ENCODE measurements around the gene PLEKHA8.

DNA sequence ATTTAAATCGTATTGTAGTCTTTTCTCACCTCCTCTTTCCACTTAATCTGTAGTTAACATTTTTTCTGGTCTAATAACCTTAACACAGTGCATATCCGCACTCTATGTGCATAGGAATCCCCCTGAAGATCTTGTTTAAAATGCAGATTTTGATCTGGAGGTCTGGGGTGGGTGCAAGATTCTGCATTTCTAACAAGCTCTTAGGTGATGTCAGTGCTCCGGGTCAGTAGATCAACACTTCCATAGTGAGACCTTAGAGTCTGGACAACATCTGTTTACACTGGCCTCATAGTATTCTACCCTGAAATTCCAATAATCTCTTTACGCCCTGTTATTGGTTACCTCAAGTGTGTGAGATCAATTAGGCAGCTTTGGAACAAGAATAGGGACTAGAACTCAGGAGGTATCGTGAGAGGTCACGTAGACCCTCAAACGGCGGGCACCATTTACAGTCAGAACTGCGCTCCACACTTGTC lies 434 bp upstream of the PLEKHA8 start:
- TF ChIP-seq, protein P1, sequence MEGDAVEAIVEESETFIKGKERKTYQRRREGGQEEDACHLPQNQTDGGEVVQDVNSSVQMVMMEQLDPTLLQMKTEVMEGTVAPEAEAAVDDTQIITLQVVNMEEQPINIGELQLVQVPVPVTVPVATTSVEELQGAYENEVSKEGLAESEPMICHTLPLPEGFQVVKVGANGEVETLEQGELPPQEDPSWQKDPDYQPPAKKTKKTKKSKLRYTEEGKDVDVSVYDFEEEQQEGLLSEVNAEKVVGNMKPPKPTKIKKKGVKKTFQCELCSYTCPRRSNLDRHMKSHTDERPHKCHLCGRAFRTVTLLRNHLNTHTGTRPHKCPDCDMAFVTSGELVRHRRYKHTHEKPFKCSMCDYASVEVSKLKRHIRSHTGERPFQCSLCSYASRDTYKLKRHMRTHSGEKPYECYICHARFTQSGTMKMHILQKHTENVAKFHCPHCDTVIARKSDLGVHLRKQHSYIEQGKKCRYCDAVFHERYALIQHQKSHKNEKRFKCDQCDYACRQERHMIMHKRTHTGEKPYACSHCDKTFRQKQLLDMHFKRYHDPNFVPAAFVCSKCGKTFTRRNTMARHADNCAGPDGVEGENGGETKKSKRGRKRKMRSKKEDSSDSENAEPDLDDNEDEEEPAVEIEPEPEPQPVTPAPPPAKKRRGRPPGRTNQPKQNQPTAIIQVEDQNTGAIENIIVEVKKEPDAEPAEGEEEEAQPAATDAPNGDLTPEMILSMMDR (IDR thresholded peaks at IDR 0.05) = peak in 1 of 6 experiments; percentile 7
- no peak for TF ChIP-seq POLR2A (IDR thresholded peaks at IDR 0.05)

Measured in adrenal gland (tissue), 5 donors.